SK-N-SH (cell line): ENCODE measurements around the gene STK32C. TPM values are rescaled to one million over a fixed set of nuclear protein-coding genes. Genes with fewer than 3 reads are reported as not detected.

ENCODE experiments used
- CTCF ChIA-PET: fragments of 300-600, 350-600 bp; formaldehyde crosslinking; extraction: SDS; loops from one replicate; lab custom pipeline; 2021; lab: Yijun Ruan, JAX
- POLR2A ChIA-PET: fragments of 350-600 bp; sonication (Branson Sonifier 250); formaldehyde crosslinking; extraction: SDS; loops from one replicate; lab custom pipeline; 2020; ENCODE audit warnings: antibody characterized with exemption, inconsistent platforms; lab: Yijun Ruan, JAX
- DNase-seq: peaks from one replicate; pipeline ENCODE4 v3.0.0; 2012
- H2AFZ ChIP-seq: fragments of 200-600 bp; sonication (generic); 2 replicates; pipeline ENCODE4 v1.8.1; 2016; ENCODE audit warnings: antibody characterized with exemption, mild to moderate bottlenecking, low read depth
- H3F3A ChIP-seq: fragments of 200-600 bp; sonication (generic); replicated peaks from 2 replicates; pipeline ENCODE3; 2016; ENCODE audit warnings: antibody characterized with exemption, mild to moderate bottlenecking; ENCODE audit not compliant: insufficient read depth
- H3K27ac ChIP-seq, 2 experiments: fragments of 200-500 bp in 1 of 2; fragments of 200-600 bp in 1 of 2; sonication (Bioruptor generic) in 1 of 2; sonication (generic), shearing (Covaris generic) in 1 of 2; 2 replicates each; pipeline versions ENCODE4 v1.5.1 to v1.6.1; 2014 to 2016; ENCODE audit warnings: low read depth in 2 of 2, inconsistent platforms in 1 of 2, low read length in 1 of 2, mild to moderate bottlenecking in 1 of 2, mixed read lengths in 1 of 2
- H3K27me3 ChIP-seq: fragments of 200-600 bp; sonication (generic), shearing (Covaris generic); 2 replicates; pipeline ENCODE4 v1.6.1; 2016; ENCODE audit warnings: mixed run types; ENCODE audit not compliant: insufficient read depth
- H3K36me3 ChIP-seq, 2 experiments: fragments of 200-500 bp in 1 of 2; fragments of 200-600 bp in 1 of 2; sonication (Bioruptor generic) in 1 of 2; sonication (generic) in 1 of 2; replicated peaks in 1 of 2; 2 replicates each; pipeline versions ENCODE3 to v1.5.1; 2014 to 2016; ENCODE audit warnings: low read length in 1 of 2, mild to moderate bottlenecking in 1 of 2; ENCODE audit not compliant: insufficient read depth in 2 of 2, control insufficient read depth in 1 of 2
- H3K4me1 ChIP-seq, 2 experiments: fragments of 200-500 bp in 1 of 2; fragments of 200-600 bp in 1 of 2; sonication (Bioruptor generic) in 1 of 2; sonication (generic), shearing (Covaris generic) in 1 of 2; 2 replicates each; pipeline versions ENCODE4 v1.5.1 to v1.6.1; 2014 to 2016; ENCODE audit warnings: low read depth in 1 of 2, low read length in 1 of 2, mixed run types in 1 of 2; ENCODE audit not compliant: insufficient read depth in 2 of 2, control insufficient read depth in 1 of 2
- H3K4me2 ChIP-seq: fragments of 200-600 bp; sonication (generic), shearing (Covaris generic); 2 replicates; pipeline ENCODE4 v1.6.1; 2017; ENCODE audit warnings: mixed run types
- H3K4me3 ChIP-seq, 2 experiments: fragments of 200-500 bp in 1 of 2; fragments of 200-600 bp in 1 of 2; sonication (Bioruptor generic) in 1 of 2; sonication (generic), shearing (Covaris generic) in 1 of 2; 2 replicates each; pipeline versions ENCODE4 v1.5.1 to v1.8.1; 2014 to 2016; ENCODE audit warnings: low read depth in 2 of 2, inconsistent platforms in 1 of 2, low read length in 1 of 2, mild to moderate bottlenecking in 1 of 2, mixed read lengths in 1 of 2, moderate library complexity in 1 of 2
- H3K79me2 ChIP-seq: fragments of 200-600 bp; sonication (generic); 2 replicates; pipeline ENCODE4 v1.8.1; 2017; ENCODE audit warnings: mild to moderate bottlenecking; ENCODE audit not compliant: insufficient read depth
- H3K9ac ChIP-seq: fragments of 200-600 bp; sonication (generic); 2 replicates; pipeline ENCODE4 v1.6.1; 2017; ENCODE audit warnings: mixed run types
- H3K9me2 ChIP-seq: fragments of 200-600 bp; sonication (generic); 2 replicates; pipeline ENCODE4 v1.6.1; 2017; ENCODE audit warnings: mixed run types
- H3K9me3 ChIP-seq: fragments of 200-600 bp; sonication (generic); 2 replicates; pipeline ENCODE4 v1.6.1; 2017; ENCODE audit warnings: mixed run types, mild to moderate bottlenecking, moderate library complexity
- H4K20me1 ChIP-seq: fragments of 200-600 bp; sonication (generic); 2 replicates; pipeline ENCODE4 v1.6.1; 2017; ENCODE audit warnings: mild to moderate bottlenecking, mixed run types; ENCODE audit not compliant: insufficient read depth
- CHD2 ChIP-seq: fragments of 150-350 bp; IDR thresholded peaks from 2 replicates; pipeline ENCODE4 v1.6.1; 2018; ENCODE audit warnings: low read length; ENCODE audit not compliant: partially characterized antibody
- ELF1 ChIP-seq: IDR thresholded peaks from 2 replicates; pipeline ENCODE4 v1.4.0; 2012
- EP300 ChIP-seq, 2 experiments: IDR thresholded peaks; 2 replicates each; pipeline versions ENCODE4 v1.4.0 to v1.6.1; 2012; ENCODE audit warnings: borderline replicate concordance in 1 of 2, low read depth in 1 of 2, low read length in 1 of 2
- EZH2phosphoT487 ChIP-seq: fragments of 200-600 bp; sonication (generic); IDR thresholded peaks from 2 replicates; pipeline ENCODE4 v1.6.1; 2017; ENCODE audit warnings: low read depth, mixed run types, mild to moderate bottlenecking, antibody characterized with exemption, moderate library complexity, borderline replicate concordance
- FOSL2 ChIP-seq: IDR thresholded peaks from 2 replicates; pipeline ENCODE4 v1.4.0; 2012; ENCODE audit warnings: low read depth, mild to moderate bottlenecking, moderate library complexity, borderline replicate concordance
- FOXJ3 ChIP-seq: sonication (generic); formaldehyde crosslinking; IDR thresholded peaks from 2 replicates; pipeline ENCODE4 v1.5.1; 2020; ENCODE audit warnings: mild to moderate bottlenecking, missing genetic modification reagents
- FOXM1 ChIP-seq: IDR thresholded peaks from 2 replicates; pipeline ENCODE4 v1.4.0; 2012; ENCODE audit warnings: low read depth, mild to moderate bottlenecking
- MEF2A ChIP-seq: IDR thresholded peaks from 2 replicates; pipeline ENCODE4 v1.4.0; 2012; ENCODE audit warnings: low read depth, borderline replicate concordance
- MXI1 ChIP-seq: IDR thresholded peaks from 2 replicates; pipeline ENCODE4 v1.6.1; 2012; ENCODE audit warnings: mild to moderate bottlenecking, low read depth, low read length, improper control_type of control experiment
- NRF1 ChIP-seq: IDR thresholded peaks from 2 replicates; pipeline ENCODE4 v1.6.1; 2012; ENCODE audit warnings: low read depth, mild to moderate bottlenecking, low read length
- POLR2AphosphoS5 ChIP-seq: IDR thresholded peaks from 2 replicates; pipeline ENCODE4 v1.6.1; 2012; ENCODE audit warnings: low read depth, low read length
- RAD21 ChIP-seq: IDR thresholded peaks from 2 replicates; pipeline ENCODE4 v1.6.1; 2012; ENCODE audit warnings: mild to moderate bottlenecking, low read length
- RCOR1 ChIP-seq: fragments of 150-350 bp; IDR thresholded peaks from 2 replicates; pipeline ENCODE4 v1.6.1; 2017; ENCODE audit warnings: antibody characterized with exemption, low read length
- RXRA ChIP-seq: IDR thresholded peaks from 2 replicates; pipeline ENCODE4 v1.4.0; 2012; ENCODE audit warnings: low read depth, mild to moderate bottlenecking, borderline replicate concordance
- SMC3 ChIP-seq: IDR thresholded peaks from 2 replicates; pipeline ENCODE4 v1.6.1; 2012; ENCODE audit warnings: low read depth, low read length, improper control_type of control experiment
- TCF12 ChIP-seq: IDR thresholded peaks from 2 replicates; pipeline ENCODE4 v1.4.0; 2012
- WGBS: methylation state at CpG from one replicate; pipeline ENCODE4 v1.1.6; 2017; ENCODE audit warnings: low lambda C conversion rate; 5-methylcytosine and 5-hydroxymethylcytosine counted together
- polyA plus RNA-seq, 3 experiments: library from polyadenylated mRNA; depleted of rRNA; stranded (reverse); fragments of >200 nt; gene quantifications; 2 replicates each; pipeline ENCODE4 v1.2.3, GENCODE V29; 2012
- TF ChIP-seq, protein P1 (sequence below): IDR thresholded peaks from 2 replicates; pipeline ENCODE4 v1.4.0; 2012; ENCODE audit warnings: low read depth, borderline replicate concordance
- TF ChIP-seq, protein P2 (sequence below): fragments of 200-600 bp; sonication (generic); IDR thresholded peaks from 2 replicates; pipeline ENCODE4 v1.6.1; 2017; ENCODE audit warnings: antibody characterized with exemption, mild to moderate bottlenecking, moderate library complexity
- TF ChIP-seq, protein P3 (sequence below): fragments of 150-350 bp; IDR thresholded peaks from 2 replicates; pipeline ENCODE4 v1.6.1; 2017; ENCODE audit warnings: antibody characterized with exemption, low read length, low read depth, borderline replicate concordance
- TF ChIP-seq, protein P4 (sequence below): IDR thresholded peaks from 2 replicates; pipeline ENCODE4; 2012
- TF ChIP-seq, protein P5 (sequence below): IDR thresholded peaks from 2 replicates; pipeline ENCODE4 v1.6.1; 2012; ENCODE audit warnings: mild to moderate bottlenecking, low read depth, low read length, moderate library complexity

The STK32C gene
- polyA plus RNA-seq (2012; rRNA removed): 27.0 and 27.8 TPM in 2 replicates
- polyA plus RNA-seq (2012; cell fraction: cytosol; rRNA removed): 20.1 and 23.8 TPM in 2 replicates
- polyA plus RNA-seq (2012; cell fraction: nucleus; rRNA removed): 21.1 and 30.0 TPM in 2 replicates

DNA sequence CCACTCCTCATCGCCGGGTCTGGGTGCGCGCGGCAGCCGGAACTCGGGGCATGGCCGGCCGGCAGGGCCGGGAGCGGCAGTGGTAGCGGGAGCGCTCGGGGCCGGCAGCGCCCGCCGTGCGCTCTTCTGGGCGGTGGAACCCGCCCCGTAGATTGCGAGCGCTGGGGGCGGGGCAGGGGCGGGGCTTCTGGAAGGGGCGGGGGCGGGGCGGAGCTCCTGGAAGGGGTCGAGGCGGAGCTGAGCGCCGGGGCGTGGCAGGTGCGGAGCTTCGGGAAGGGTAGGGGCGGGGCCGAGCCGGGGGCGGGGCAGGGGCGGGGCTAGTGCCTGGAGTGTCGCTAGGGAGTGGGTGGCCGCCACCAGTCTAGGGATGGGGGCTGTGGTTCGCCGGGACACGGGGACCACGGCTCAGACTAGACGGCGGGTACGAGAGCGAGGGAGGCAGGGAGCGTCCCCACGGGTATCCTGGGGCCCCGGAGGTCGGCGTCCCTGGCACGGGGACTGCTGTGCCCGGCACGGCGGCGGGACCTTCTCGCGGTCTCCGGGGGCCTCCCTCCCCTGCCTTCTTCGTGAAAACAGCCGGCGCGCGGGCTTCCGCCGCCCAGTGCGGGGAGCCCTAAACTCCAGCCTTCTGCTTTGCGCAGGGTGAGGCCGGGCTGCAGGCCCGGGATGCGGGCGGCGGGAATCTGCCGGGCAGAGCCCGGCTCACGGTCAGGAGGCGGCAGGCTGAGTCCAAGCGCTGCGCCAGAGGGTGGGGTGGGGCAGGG, at the start of gene STK32C:
Gene STK32C (minus strand): TSS at position 128 of the 764 bp plus-strand sequence. CDS start 117 bp downstream, at position 11.
- 0 out of 2 replicates have a peak, but pooled peaks have one; percentile 37 for TF ChIP-seq MXI1
- no peak for TF ChIP-seq POLR2AphosphoS5
- TF ChIP-seq, protein P1, sequence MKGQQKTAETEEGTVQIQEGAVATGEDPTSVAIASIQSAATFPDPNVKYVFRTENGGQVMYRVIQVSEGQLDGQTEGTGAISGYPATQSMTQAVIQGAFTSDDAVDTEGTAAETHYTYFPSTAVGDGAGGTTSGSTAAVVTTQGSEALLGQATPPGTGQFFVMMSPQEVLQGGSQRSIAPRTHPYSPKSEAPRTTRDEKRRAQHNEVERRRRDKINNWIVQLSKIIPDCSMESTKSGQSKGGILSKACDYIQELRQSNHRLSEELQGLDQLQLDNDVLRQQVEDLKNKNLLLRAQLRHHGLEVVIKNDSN: no peak
- no peak for TF ChIP-seq CHD2
- TF ChIP-seq MEF2A: no peak
- no peak for TF ChIP-seq FOXJ3 (CRISPR knock-in tag)
- TF ChIP-seq, protein P2, sequence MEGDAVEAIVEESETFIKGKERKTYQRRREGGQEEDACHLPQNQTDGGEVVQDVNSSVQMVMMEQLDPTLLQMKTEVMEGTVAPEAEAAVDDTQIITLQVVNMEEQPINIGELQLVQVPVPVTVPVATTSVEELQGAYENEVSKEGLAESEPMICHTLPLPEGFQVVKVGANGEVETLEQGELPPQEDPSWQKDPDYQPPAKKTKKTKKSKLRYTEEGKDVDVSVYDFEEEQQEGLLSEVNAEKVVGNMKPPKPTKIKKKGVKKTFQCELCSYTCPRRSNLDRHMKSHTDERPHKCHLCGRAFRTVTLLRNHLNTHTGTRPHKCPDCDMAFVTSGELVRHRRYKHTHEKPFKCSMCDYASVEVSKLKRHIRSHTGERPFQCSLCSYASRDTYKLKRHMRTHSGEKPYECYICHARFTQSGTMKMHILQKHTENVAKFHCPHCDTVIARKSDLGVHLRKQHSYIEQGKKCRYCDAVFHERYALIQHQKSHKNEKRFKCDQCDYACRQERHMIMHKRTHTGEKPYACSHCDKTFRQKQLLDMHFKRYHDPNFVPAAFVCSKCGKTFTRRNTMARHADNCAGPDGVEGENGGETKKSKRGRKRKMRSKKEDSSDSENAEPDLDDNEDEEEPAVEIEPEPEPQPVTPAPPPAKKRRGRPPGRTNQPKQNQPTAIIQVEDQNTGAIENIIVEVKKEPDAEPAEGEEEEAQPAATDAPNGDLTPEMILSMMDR: no peak
- no peak for TF ChIP-seq RAD21
- no peak for TF ChIP-seq ELF1
- peak; percentile 50; the same call in 1 of the 2 replicates for TF ChIP-seq NRF1
- TF ChIP-seq, protein P3, sequence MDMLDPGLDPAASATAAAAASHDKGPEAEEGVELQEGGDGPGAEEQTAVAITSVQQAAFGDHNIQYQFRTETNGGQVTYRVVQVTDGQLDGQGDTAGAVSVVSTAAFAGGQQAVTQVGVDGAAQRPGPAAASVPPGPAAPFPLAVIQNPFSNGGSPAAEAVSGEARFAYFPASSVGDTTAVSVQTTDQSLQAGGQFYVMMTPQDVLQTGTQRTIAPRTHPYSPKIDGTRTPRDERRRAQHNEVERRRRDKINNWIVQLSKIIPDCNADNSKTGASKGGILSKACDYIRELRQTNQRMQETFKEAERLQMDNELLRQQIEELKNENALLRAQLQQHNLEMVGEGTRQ: no peak
- TF ChIP-seq RCOR1: no peak; the same call in 1 of the 2 replicates
- TF ChIP-seq TCF12: no peak
- TF ChIP-seq FOXM1: no peak
- TF ChIP-seq, protein P4, sequence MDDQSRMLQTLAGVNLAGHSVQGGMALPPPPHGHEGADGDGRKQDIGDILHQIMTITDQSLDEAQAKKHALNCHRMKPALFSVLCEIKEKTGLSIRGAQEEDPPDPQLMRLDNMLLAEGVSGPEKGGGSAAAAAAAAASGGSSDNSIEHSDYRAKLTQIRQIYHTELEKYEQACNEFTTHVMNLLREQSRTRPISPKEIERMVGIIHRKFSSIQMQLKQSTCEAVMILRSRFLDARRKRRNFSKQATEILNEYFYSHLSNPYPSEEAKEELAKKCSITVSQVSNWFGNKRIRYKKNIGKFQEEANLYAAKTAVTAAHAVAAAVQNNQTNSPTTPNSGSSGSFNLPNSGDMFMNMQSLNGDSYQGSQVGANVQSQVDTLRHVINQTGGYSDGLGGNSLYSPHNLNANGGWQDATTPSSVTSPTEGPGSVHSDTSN: no peak
- TF ChIP-seq EP300 (IDR thresholded peaks at IDR 0.05; ENCODE audit: borderline replicate concordance in 1 of 2, low read depth in 1 of 2, low read length in 1 of 2): no peak
- TF ChIP-seq SMC3: 0 out of 2 replicates have a peak, but pooled peaks have one; percentile 3
- TF ChIP-seq FOSL2: no peak
- TF ChIP-seq EZH2phosphoT487: no peak
- TF ChIP-seq, protein P5, sequence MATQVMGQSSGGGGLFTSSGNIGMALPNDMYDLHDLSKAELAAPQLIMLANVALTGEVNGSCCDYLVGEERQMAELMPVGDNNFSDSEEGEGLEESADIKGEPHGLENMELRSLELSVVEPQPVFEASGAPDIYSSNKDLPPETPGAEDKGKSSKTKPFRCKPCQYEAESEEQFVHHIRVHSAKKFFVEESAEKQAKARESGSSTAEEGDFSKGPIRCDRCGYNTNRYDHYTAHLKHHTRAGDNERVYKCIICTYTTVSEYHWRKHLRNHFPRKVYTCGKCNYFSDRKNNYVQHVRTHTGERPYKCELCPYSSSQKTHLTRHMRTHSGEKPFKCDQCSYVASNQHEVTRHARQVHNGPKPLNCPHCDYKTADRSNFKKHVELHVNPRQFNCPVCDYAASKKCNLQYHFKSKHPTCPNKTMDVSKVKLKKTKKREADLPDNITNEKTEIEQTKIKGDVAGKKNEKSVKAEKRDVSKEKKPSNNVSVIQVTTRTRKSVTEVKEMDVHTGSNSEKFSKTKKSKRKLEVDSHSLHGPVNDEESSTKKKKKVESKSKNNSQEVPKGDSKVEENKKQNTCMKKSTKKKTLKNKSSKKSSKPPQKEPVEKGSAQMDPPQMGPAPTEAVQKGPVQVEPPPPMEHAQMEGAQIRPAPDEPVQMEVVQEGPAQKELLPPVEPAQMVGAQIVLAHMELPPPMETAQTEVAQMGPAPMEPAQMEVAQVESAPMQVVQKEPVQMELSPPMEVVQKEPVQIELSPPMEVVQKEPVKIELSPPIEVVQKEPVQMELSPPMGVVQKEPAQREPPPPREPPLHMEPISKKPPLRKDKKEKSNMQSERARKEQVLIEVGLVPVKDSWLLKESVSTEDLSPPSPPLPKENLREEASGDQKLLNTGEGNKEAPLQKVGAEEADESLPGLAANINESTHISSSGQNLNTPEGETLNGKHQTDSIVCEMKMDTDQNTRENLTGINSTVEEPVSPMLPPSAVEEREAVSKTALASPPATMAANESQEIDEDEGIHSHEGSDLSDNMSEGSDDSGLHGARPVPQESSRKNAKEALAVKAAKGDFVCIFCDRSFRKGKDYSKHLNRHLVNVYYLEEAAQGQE: no peak
- TF ChIP-seq RXRA: no peak
- peak within 1 kb of the TSS; percentile 67 to 83 for H3K4me3 ChIP-seq
- H3K9ac ChIP-seq: peak within 1 kb of the TSS; percentile 62; the same call in 1 of the 2 replicates
- H3K79me2 ChIP-seq: 0 out of 2 replicates have a peak, but pooled peaks cover 5% of the 10 kb centered on the region
- peaks cover 0 to 26% of the 10 kb centered on the region in 2 experiments; a peak in 1 of 4 replicates for H3K4me1 ChIP-seq
- H3F3A ChIP-seq: no peaks in the 10 kb centered on the region
- ChIA-PET CTCF (interaction anchor here (1.0 kb wide), 1 partner anchor 10 kb away, joined by 5 read pairs; no protein-coding TSS in a partner anchor), POLR2A (no interaction called here)
- H3K4me2 ChIP-seq: peak within 1 kb of the TSS; percentile 93
- no peaks in the 10 kb centered on the region for H4K20me1 ChIP-seq
- no peaks in the 10 kb centered on the region for H3K27me3 ChIP-seq
- peak within 1 kb of the TSS; percentile 78 for H2AFZ ChIP-seq
- under 1% methylated on average over 25 of the region's 84 CpGs for WGBS
- H3K27ac ChIP-seq: peak within 1 kb of the TSS in 1 of 2 experiments; percentile 77; a peak in 2 of 4 replicates
- peaks cover 0 to 4% of the 10 kb centered on the region in 2 experiments for H3K36me3 ChIP-seq
- H3K9me2 ChIP-seq: no peaks in the 10 kb centered on the region
- peak; percentile 100 for DNase-seq
- no peaks in the 10 kb centered on the region for H3K9me3 ChIP-seq
